MM.1S (cell line): ENCODE measurements around the gene SNTG2.
"Not testable (repeated sequence)": the region's sequence is repeated elsewhere in the genome, so short reads cannot be mapped to it uniquely, and the experiment has no call there.

Experiments used
- DNase-seq: peaks from one replicate; pipeline ENCODE4 v3.0.0-alpha.2; 2015
- H2AFZ ChIP-seq: fragments of 300-600 bp; sonication (generic); 2 replicates; pipeline ENCODE4 v1.6.0; 2016; ENCODE audit warnings: antibody characterized with exemption, low read length
- H3F3A ChIP-seq: fragments of 300-600 bp; sonication (generic); 2 replicates; pipeline ENCODE4 v1.6.1; 2016; ENCODE audit warnings: mild to moderate bottlenecking, antibody characterized with exemption, low read length, moderate library complexity, mixed read lengths; ENCODE audit not compliant: insufficient read depth
- H3K27ac ChIP-seq: fragments of 300-600 bp; sonication (generic); 2 replicates; pipeline ENCODE4 v1.5.1; 2016; ENCODE audit warnings: mild to moderate bottlenecking, low read length
- H3K27me3 ChIP-seq: fragments of 300-600 bp; sonication (generic); replicated peaks from 2 replicates; pipeline ENCODE4 v1.6.0; 2016; ENCODE audit warnings: low read length; ENCODE audit not compliant: insufficient read depth
- H3K36me3 ChIP-seq: fragments of 300-600 bp; sonication (generic); replicated peaks from 2 replicates; pipeline ENCODE4 v1.6.1; 2016; ENCODE audit warnings: mild to moderate bottlenecking, low read length, mixed read lengths; ENCODE audit not compliant: insufficient read depth
- H3K4me1 ChIP-seq: fragments of 300-600 bp; sonication (generic); 2 replicates; pipeline ENCODE4 v1.6.1; 2016; ENCODE audit warnings: low read length, mixed read lengths
- H3K4me2 ChIP-seq: fragments of 300-600 bp; sonication (generic); 2 replicates; pipeline ENCODE4 v1.6.0; 2016; ENCODE audit warnings: low read depth, low read length
- H3K4me3 ChIP-seq: fragments of 300-600 bp; sonication (generic); 2 replicates; pipeline ENCODE4 v1.5.1; 2016; ENCODE audit warnings: low read length, mixed read lengths
- H3K79me2 ChIP-seq: fragments of 300-600 bp; sonication (generic); 2 replicates; pipeline ENCODE4 v1.6.1; 2016; ENCODE audit warnings: mixed run types, low read length, mixed read lengths
- H3K9ac ChIP-seq: fragments of 300-600 bp; sonication (generic); 2 replicates; pipeline ENCODE4 v1.6.1; 2016; ENCODE audit warnings: low read length, mixed read lengths
- H3K9me2 ChIP-seq: fragments of 300-600 bp; sonication (generic); replicated peaks from 2 replicates; pipeline ENCODE4 v1.6.1; 2016; ENCODE audit warnings: mild to moderate bottlenecking, low read length, mixed read lengths; ENCODE audit not compliant: insufficient read depth
- H3K9me3 ChIP-seq: fragments of 300-600 bp; sonication (generic); replicated peaks from 2 replicates; pipeline ENCODE4 v1.6.1; 2016; ENCODE audit warnings: mild to moderate bottlenecking, low read length, mixed read lengths; ENCODE audit not compliant: insufficient read depth
- H4K20me1 ChIP-seq: fragments of 300-600 bp; sonication (generic); 2 replicates; pipeline ENCODE4 v1.6.1; 2016; ENCODE audit warnings: mild to moderate bottlenecking, low read length, moderate library complexity, mixed read lengths; ENCODE audit not compliant: insufficient read depth
- EZH2 ChIP-seq: fragments of 300-600 bp; sonication (generic); optimal IDR thresholded peaks from 2 replicates; pipeline ENCODE3; 2017; ENCODE audit warnings: low read depth, mild to moderate bottlenecking, antibody characterized with exemption, low read length, mixed read lengths
- EZH2phosphoT487 ChIP-seq: fragments of 300-600 bp; sonication (generic); IDR thresholded peaks from 2 replicates; pipeline ENCODE4 v1.6.1; 2018; ENCODE audit warnings: antibody characterized with exemption, low read length
- TF ChIP-seq, protein P1 (sequence below): fragments of 300-600 bp; sonication (generic); IDR thresholded peaks from 2 replicates; pipeline ENCODE4 v1.5.1; 2016; ENCODE audit warnings: antibody characterized with exemption, low read length, mixed read lengths

SNTG2 gene

DNA sequence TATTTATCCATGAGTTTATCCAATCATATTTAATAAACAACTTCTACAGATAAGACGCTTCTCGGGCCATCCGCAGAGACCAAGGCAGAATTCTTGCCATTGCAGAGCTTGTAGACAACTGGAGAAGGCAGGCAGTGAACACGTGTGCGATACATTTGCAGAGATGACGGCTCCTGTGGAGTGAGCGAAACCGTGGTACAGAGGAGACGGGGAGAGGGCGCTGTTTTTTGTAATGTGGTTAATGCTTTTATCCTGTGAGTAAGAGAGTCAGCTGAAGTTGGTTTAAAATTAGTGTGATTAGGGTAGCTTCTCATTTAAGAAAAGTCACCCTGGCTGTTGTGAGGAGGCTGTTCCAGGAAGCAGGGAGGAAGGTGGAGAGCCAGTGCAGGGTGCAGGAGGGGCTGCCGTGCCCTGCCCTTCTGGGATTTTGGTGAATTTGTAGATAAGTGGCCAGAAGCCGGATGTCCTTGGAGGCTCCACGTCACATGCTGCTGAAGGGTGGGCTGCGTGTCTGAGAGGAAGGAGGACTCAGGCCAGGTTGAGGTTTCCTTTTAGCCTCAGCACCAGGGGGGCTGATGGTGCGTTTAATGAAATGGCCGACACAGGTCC is 151.4 kb downstream of the SNTG2 start:
- H2AFZ ChIP-seq: no peak overlapping the region

DNA sequence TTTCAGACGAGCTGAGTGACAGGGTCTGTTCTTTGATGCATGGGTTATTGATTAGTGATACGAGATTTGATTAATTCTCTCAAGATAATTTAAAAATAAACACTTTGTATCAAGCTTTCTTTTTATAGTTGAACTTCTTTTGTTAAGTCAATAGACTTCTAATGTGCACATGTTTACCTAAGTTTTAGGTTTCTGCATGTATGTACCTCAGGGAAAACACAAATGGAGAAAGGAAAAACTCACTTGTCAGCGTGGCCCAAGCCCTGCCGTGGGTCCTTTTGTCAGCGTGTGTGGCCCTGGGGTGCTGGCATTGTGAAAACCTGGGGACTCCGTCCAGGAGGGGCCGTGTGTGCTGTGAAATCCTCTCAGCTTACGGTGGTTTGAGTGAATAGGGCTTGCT is 153.7 kb downstream of the SNTG2 start:
- no peaks in the 10 kb centered on the region for H3K27me3 ChIP-seq
- H3K4me3 ChIP-seq: no peak overlapping the region
- no peaks in the 10 kb centered on the region for H3K79me2 ChIP-seq
- H4K20me1 ChIP-seq: no peaks in the 10 kb centered on the region
- H3K9me3 ChIP-seq: no peaks in the 10 kb centered on the region
- H3F3A ChIP-seq: no peaks in the 10 kb centered on the region
- no peak overlapping the region for H2AFZ ChIP-seq
- no peak overlapping the region for H3K9ac ChIP-seq
- DNase-seq: no peak
- no peaks in the 10 kb centered on the region for H3K9me2 ChIP-seq
- no peaks in the 10 kb centered on the region for H3K4me1 ChIP-seq
- TF ChIP-seq, protein P1, sequence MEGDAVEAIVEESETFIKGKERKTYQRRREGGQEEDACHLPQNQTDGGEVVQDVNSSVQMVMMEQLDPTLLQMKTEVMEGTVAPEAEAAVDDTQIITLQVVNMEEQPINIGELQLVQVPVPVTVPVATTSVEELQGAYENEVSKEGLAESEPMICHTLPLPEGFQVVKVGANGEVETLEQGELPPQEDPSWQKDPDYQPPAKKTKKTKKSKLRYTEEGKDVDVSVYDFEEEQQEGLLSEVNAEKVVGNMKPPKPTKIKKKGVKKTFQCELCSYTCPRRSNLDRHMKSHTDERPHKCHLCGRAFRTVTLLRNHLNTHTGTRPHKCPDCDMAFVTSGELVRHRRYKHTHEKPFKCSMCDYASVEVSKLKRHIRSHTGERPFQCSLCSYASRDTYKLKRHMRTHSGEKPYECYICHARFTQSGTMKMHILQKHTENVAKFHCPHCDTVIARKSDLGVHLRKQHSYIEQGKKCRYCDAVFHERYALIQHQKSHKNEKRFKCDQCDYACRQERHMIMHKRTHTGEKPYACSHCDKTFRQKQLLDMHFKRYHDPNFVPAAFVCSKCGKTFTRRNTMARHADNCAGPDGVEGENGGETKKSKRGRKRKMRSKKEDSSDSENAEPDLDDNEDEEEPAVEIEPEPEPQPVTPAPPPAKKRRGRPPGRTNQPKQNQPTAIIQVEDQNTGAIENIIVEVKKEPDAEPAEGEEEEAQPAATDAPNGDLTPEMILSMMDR: no peak
- TF ChIP-seq EZH2phosphoT487 (no peak), EZH2 (no peak)
- no peak overlapping the region for H3K4me2 ChIP-seq
- no peaks in the 10 kb centered on the region for H3K36me3 ChIP-seq
- H3K27ac ChIP-seq: no peak overlapping the region

More for the DNA sequence above, 151.4 kb downstream of the SNTG2 start:
- H3K9ac ChIP-seq: no peak overlapping the region
- H3K9me3 ChIP-seq: no peaks in the 10 kb centered on the region
- no peaks in the 10 kb centered on the region for H3K79me2 ChIP-seq
- H3K36me3 ChIP-seq: no peaks in the 10 kb centered on the region
- H3F3A ChIP-seq: no peaks in the 10 kb centered on the region
- H3K4me2 ChIP-seq: no peak overlapping the region
- TF ChIP-seq, protein P1: no peak
- no peak for TF ChIP-seq EZH2
- TF ChIP-seq EZH2phosphoT487: no peak
- no peaks in the 10 kb centered on the region for H4K20me1 ChIP-seq
- H3K4me3 ChIP-seq: no peak overlapping the region
- DNase-seq: no peak
- no peaks in the 10 kb centered on the region for H3K27me3 ChIP-seq
- H3K27ac ChIP-seq: no peak overlapping the region
- no peaks in the 10 kb centered on the region for H3K4me1 ChIP-seq
- no peaks in the 10 kb centered on the region for H3K9me2 ChIP-seq

DNA sequence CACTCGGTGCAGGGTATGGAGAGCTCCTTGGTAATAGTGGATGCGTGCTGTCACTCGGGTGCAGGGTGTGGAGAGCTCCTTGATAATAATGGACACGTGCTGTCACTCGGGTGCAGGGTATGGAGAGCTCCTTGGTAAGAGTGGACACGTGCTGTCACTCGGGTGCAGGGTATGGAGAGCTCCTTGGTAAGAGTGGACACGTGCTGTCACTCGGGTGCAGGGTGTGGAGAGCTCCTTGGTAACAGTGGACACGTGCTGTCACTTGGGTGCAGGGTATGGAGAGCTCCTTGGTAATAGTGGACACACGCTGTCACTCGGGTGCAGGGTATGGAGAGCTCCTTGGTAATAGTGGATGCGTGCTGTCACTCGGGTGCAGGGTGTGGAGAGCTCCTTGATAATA is 155.7 kb downstream of the SNTG2 start:
- DNase-seq, H3K9me3 ChIP-seq, H3K27me3 ChIP-seq, H3K36me3 ChIP-seq, H3F3A ChIP-seq, H2AFZ ChIP-seq, H3K4me1 ChIP-seq, H3K79me2 ChIP-seq, H3K9ac ChIP-seq, H3K9me2 ChIP-seq, H3K4me3 ChIP-seq, H4K20me1 ChIP-seq, H3K27ac ChIP-seq, H3K4me2 ChIP-seq: not testable (repeated sequence)

DNA sequence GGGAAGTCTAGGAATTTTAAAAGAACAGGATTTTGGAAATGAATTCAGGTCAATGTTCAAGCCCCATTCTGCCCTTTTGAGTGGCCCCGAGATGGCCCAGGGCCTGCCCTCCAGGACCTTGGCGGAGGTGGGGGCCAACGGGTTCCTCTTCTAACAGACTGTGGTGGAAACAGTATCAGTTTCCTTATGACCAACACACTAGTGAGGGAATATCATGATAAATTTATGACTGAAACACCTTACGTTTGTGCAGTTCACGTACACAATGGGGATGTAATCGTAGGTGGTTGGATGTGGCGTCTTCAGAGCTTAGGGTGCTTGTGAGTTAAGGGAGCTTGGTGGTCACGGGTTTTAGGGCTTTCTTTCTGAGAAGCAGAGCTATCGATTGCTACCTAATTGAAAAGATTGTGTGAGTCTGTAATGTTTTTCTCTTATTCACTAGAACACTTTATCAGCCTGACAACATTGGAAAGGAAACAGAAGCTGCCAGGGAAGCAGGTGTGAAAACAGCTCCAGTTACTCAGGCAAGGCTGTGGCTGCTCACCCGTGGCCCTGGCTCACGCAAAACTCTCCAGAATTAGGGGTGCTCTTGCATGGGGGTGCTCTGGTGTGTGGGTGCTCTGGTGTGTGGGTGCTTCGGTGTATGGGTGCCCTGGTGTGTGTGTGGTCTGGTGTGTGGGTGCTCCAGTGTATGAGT is 165.3 kb downstream of the SNTG2 start:
- Histone ChIP-seq H3K4me3 (no peak overlapping the region), H3K4me1 (no peaks in the 10 kb centered on the region), H3K9ac (no peak overlapping the region), H3K4me2 (no peak overlapping the region), H3K36me3 (no peaks in the 10 kb centered on the region), H3K79me2 (no peaks in the 10 kb centered on the region), H2AFZ (no peak overlapping the region), H3K9me2 (no peaks in the 10 kb centered on the region), H3F3A (no peaks in the 10 kb centered on the region), H3K27me3 (no peaks in the 10 kb centered on the region), H3K27ac (no peak overlapping the region), H4K20me1 (no peaks in the 10 kb centered on the region), H3K9me3 (no peaks in the 10 kb centered on the region)
- TF ChIP-seq, protein P1: no peak
- TF ChIP-seq EZH2phosphoT487: no peak
- no peak for DNase-seq
